Hepatocyte (in vitro differentiated cells): ENCODE data around the gene PHOSPHO2. TPM values are rescaled to one million over a fixed set of nuclear protein-coding genes. Genes with fewer than 3 reads are reported as not detected.
A peak's percentile ranks its signal among the peaks of the same experiment; 100 is the strongest.

ENCODE experiments used
- DNase-seq: peaks from one replicate; pipeline ENCODE4 v3.0.0-alpha.2; 2016; ENCODE audit warnings: low spot score
- H2AFZ ChIP-seq: fragments of 200-600 bp; sonication (generic); 2 replicates; pipeline ENCODE4 v1.6.0; 2016; ENCODE audit warnings: antibody characterized with exemption, mild to moderate bottlenecking
- H3K27ac ChIP-seq: fragments of 200-600 bp; sonication (generic); 2 replicates; pipeline ENCODE4 v1.5.1; 2016; ENCODE audit warnings: mild to moderate bottlenecking
- H3K27me3 ChIP-seq: fragments of 200-600 bp; sonication (generic); 2 replicates; pipeline ENCODE4 v1.6.1; 2016
- H3K36me3 ChIP-seq: fragments of 200-600 bp; sonication (generic); replicated peaks from 2 replicates; pipeline ENCODE4 v1.5.1; 2016; ENCODE audit warnings: low read depth; ENCODE audit not compliant: insufficient read depth
- H3K4me1 ChIP-seq: fragments of 200-600 bp; sonication (generic); 2 replicates; pipeline ENCODE4 v1.5.1; 2016; ENCODE audit warnings: mild to moderate bottlenecking, moderate library complexity; ENCODE audit not compliant: insufficient read depth
- H3K4me2 ChIP-seq: fragments of 200-600 bp; sonication (generic); 2 replicates; pipeline ENCODE4 v1.6.0; 2016
- H3K4me3 ChIP-seq: fragments of 200-600 bp; sonication (generic); 2 replicates; pipeline ENCODE4 v1.5.1; 2016; ENCODE audit warnings: mild to moderate bottlenecking
- H3K79me2 ChIP-seq: fragments of 200-600 bp; sonication (generic); 2 replicates; pipeline ENCODE4 v1.6.0; 2017; ENCODE audit warnings: mild to moderate bottlenecking
- H3K9me2 ChIP-seq: fragments of 200-600 bp; sonication (generic); replicated peaks from 2 replicates; pipeline ENCODE4 v1.6.0; 2017; ENCODE audit warnings: mild to moderate bottlenecking; ENCODE audit not compliant: insufficient read depth
- H3K9me3 ChIP-seq: fragments of 200-600 bp; sonication (generic); 2 replicates; pipeline ENCODE4 v1.5.1; 2016; ENCODE audit warnings: low read depth, mild to moderate bottlenecking
- H4K20me1 ChIP-seq: fragments of 200-600 bp; sonication (generic); 2 replicates; pipeline ENCODE4 v1.6.0; 2016; ENCODE audit warnings: mild to moderate bottlenecking; ENCODE audit not compliant: insufficient read depth, poor library complexity, severe bottlenecking
- EZH2 ChIP-seq: fragments of 200-600 bp; sonication (generic); IDR thresholded peaks from 2 replicates; pipeline ENCODE4 v1.6.1; 2016; ENCODE audit warnings: antibody characterized with exemption, mild to moderate bottlenecking, borderline replicate concordance
- EZH2phosphoT487 ChIP-seq: fragments of 200-600 bp; sonication (generic); IDR thresholded peaks from one replicate; pipeline ENCODE4 v1.6.1; 2018; ENCODE audit warnings: antibody characterized with exemption, mild to moderate bottlenecking, low read depth, moderate library complexity; ENCODE audit not compliant: unreplicated experiment, severe bottlenecking
- WGBS: methylation state at CpG from one replicate; pipeline ENCODE4 v1.1.6; 2016; ENCODE audit warnings: low lambda C conversion rate; ENCODE audit errors: missing lambda C conversion rate; 5-methylcytosine and 5-hydroxymethylcytosine counted together
- polyA plus RNA-seq: library from polyadenylated mRNA; unstranded; fragments of >200 nt; fragmentation: Nextera tagmentation; extraction: Ambion mirVana; gene quantifications from 2 replicates; pipeline ENCODE4 v1.2.1, GENCODE V29; 2016
- total RNA-seq: library from RNA; depleted of rRNA; stranded (reverse); fragments of >200 nt; gene quantifications from 2 replicates; pipeline ENCODE4 v1.2.3, GENCODE V29; 2014
- TF ChIP-seq, protein P1 (sequence below): fragments of 200-600 bp; sonication (generic); IDR thresholded peaks from 2 replicates; pipeline ENCODE4 v1.5.1; 2016; ENCODE audit warnings: antibody characterized with exemption, mild to moderate bottlenecking; ENCODE audit not compliant: poor library complexity

The PHOSPHO2 gene
- total and polyA plus RNA-seq, 2 experiments from 2014 or later: 7.2 to 8.7 TPM

DNA sequence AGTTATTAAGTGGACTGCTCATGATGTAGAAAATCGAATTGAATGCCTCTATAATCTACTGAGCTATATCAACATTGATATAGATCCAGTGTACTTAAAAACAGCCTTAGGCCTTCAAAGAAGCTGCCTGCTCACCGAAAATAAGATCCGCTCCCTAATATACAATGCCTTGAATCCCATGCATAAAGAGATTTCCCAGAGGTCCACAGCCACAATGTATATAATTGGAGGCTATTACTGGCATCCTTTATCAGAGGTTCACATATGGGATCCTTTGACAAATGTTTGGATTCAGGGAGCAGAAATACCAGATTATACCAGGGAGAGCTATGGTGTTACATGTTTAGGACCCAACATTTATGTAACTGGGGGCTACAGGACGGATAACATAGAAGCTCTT is 41.4 kb downstream of the PHOSPHO2 start:
- Histone ChIP-seq H3K9me2 (no peaks in the 10 kb centered on the region), H4K20me1 (no peaks in the 10 kb centered on the region), H3K4me1 (peaks cover 17% of the 10 kb centered on the region), H2AFZ (no peak overlapping the region), H3K79me2 (peaks cover 37% of the 10 kb centered on the region), H3K4me3 (no peak overlapping the region), H3K9me3 (no peaks in the 10 kb centered on the region), H3K27me3 (no peaks in the 10 kb centered on the region), H3K36me3 (no peaks in the 10 kb centered on the region), H3K4me2 (peak overlapping the region; percentile 90), H3K27ac (no peak overlapping the region)
- 88% methylated on average over 4 of the region's 4 CpGs for WGBS
- no peak for DNase-seq
- TF ChIP-seq, protein P1, sequence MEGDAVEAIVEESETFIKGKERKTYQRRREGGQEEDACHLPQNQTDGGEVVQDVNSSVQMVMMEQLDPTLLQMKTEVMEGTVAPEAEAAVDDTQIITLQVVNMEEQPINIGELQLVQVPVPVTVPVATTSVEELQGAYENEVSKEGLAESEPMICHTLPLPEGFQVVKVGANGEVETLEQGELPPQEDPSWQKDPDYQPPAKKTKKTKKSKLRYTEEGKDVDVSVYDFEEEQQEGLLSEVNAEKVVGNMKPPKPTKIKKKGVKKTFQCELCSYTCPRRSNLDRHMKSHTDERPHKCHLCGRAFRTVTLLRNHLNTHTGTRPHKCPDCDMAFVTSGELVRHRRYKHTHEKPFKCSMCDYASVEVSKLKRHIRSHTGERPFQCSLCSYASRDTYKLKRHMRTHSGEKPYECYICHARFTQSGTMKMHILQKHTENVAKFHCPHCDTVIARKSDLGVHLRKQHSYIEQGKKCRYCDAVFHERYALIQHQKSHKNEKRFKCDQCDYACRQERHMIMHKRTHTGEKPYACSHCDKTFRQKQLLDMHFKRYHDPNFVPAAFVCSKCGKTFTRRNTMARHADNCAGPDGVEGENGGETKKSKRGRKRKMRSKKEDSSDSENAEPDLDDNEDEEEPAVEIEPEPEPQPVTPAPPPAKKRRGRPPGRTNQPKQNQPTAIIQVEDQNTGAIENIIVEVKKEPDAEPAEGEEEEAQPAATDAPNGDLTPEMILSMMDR: no peak
- no peak for TF ChIP-seq EZH2phosphoT487
- no peak for TF ChIP-seq EZH2

DNA sequence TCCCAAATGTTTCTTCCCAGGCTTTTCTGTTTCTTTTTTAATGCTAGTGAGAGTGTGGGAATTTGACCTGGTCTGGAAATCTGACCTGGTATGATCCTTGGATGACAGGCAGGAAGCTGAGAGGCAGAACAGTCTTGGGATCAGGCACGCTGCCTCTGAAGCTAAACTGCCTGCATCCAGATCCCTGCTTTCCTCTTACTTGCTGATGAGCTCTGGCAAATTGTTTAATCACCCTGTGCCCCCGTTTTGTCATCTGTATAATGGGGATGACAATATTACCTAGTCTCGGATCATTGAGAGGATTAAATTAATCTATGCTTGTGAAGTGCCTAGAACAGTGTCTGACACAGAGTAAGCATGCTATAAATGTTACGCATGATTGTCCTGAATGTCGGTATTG is 42.6 kb downstream of the PHOSPHO2 start:
- Histone ChIP-seq H3K4me3 (no peak overlapping the region), H4K20me1 (no peaks in the 10 kb centered on the region), H3K4me2 (peak overlapping the region; percentile 90), H3K9me2 (no peaks in the 10 kb centered on the region), H3K9me3 (no peaks in the 10 kb centered on the region), H2AFZ (peak overlapping the region; percentile 28), H3K27ac (no peak overlapping the region), H3K27me3 (no peaks in the 10 kb centered on the region), H3K79me2 (peaks cover 37% of the 10 kb centered on the region), H3K4me1 (peaks cover 17% of the 10 kb centered on the region), H3K36me3 (no peaks in the 10 kb centered on the region)
- DNase-seq: no peak
- 83% methylated on average over 5 of the region's 5 CpGs for WGBS
- TF ChIP-seq, protein P1: no peak
- TF ChIP-seq EZH2phosphoT487: no peak
- no peak for TF ChIP-seq EZH2

DNA sequence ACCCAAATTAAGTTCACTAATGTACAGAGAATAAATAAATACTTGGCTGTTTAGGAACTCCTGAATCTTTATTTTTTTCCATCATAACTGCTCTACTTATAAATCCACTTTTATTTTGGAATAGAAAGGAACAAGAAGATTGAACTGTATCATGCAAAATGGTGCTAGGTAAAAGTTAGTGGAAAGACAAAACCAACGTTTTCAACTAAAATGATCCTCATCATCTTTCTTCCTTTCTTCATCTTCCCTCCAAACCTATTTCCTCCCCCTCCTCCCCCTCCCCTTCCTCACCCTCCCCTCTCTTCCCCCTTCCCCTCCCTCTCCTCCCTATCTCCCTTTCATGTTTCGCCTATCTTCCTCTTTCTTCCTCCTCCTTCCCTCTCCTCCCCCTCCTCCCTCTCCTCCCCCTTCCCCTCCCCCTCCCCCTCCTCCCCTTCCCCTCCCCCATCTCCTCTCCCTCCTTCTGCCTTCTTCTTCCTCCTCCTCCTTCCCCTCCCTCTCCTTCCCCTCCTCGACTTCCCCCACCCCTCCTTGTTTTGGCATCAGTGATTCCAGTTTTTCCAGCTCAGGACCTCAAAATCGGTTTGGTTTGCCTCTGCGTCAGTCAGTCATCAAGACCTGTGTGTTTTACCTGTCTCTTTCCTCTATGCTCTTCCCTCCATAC is 44.4 kb downstream of the PHOSPHO2 start:
- no peak overlapping the region for H3K4me3 ChIP-seq
- H3K4me2 ChIP-seq: no peak overlapping the region
- H3K36me3 ChIP-seq: no peaks in the 10 kb centered on the region
- no peaks in the 10 kb centered on the region for H3K9me3 ChIP-seq
- 69% methylated on average over 4 of the region's 5 CpGs for WGBS
- no peaks in the 10 kb centered on the region for H4K20me1 ChIP-seq
- peaks cover 37% of the 10 kb centered on the region for H3K79me2 ChIP-seq
- no peak overlapping the region for H2AFZ ChIP-seq
- no peaks in the 10 kb centered on the region for H3K27me3 ChIP-seq
- no peak for TF ChIP-seq EZH2
- no peak overlapping the region for H3K27ac ChIP-seq
- peaks cover 17% of the 10 kb centered on the region for H3K4me1 ChIP-seq
- no peak for DNase-seq
- H3K9me2 ChIP-seq: no peaks in the 10 kb centered on the region

GRCh38 chr2:169739351-169739750 is 45.1 kb downstream of the PHOSPHO2 start:
- Histone ChIP-seq H2AFZ (no peak overlapping the region), H3K27ac (no peak overlapping the region), H3K36me3 (no peaks in the 10 kb centered on the region), H3K4me1 (peaks cover 17% of the 10 kb centered on the region), H3K9me2 (no peaks in the 10 kb centered on the region), H3K27me3 (no peaks in the 10 kb centered on the region), H3K79me2 (peaks cover 37% of the 10 kb centered on the region), H4K20me1 (no peaks in the 10 kb centered on the region), H3K9me3 (no peaks in the 10 kb centered on the region), H3K4me2 (no peak overlapping the region), H3K4me3 (no peak overlapping the region)
- DNase-seq: no peak
- 100% methylated on average over 1 of the region's 1 CpG for WGBS
- TF ChIP-seq EZH2phosphoT487 (no peak), EZH2 (no peak)
- TF ChIP-seq, protein P1: no peak
